ENCODE measurements around the gene ZDHHC24. TPM values are rescaled to one million over a fixed set of nuclear protein-coding genes. Genes with fewer than 3 reads are reported as not detected.

ZDHHC24 gene
- total and polyA plus RNA-seq, 7 experiments from 2014 or later: 7.8 to 24.5 (median 17.9) TPM

- H3K9me3 ChIP-seq (ENCODE audit: control insufficient read depth in 2 of 3, low read length in 3 of 3): no peaks in the 10 kb centered on the region
Measured at GRCh38 chr11:66548774-66549630, 3.2 kb upstream of the ZDHHC24 start.

DNA sequence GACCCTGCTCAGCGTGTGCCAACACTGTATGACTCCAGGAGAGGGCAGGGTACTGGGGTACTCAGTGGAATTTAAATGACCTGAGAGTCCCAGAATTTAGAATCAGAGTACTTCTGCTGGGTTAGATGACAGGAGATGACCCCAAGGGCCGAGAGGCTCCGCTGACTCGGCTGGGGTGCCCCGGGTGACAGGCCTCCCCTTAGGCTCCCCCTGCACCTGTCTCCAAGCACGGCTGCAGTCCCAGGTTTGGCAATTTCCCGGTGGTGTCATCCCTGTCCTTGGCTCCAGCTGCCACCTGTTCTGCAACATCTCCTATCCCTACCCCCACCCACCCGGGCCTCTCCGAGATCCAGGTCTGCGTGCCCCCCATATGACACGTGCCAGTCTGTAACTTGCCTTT is 2.2 kb upstream of the ZDHHC24 start:
- peaks cover 10 to 30% (median 21%) of the 10 kb centered on the region in 7 donors for H3K4me1 Mint-ChIP-seq
- CTCF ChIA-PET: no interaction called here
- intact Hi-C loops (cut with micrococcal nuclease): loop anchor here in 1 of 2 donors (5.0 kb wide), 1 partner anchor 194 kb away; a partner anchor contains a TSS

More at GRCh38 chr11:66548774-66549630, 3.2 kb upstream of the ZDHHC24 start:
- ChIA-PET POLR2A (interaction anchor here (0.6 to 1.0 kb wide), 2 partner anchors 19 to 192 kb away, joined by 3 read pairs; partner anchors contain the start of gene CTSF), CTCF (no interaction called here)
- H3K36me3 ChIP-seq (ENCODE audit: control insufficient read depth in 2 of 3, insufficient read depth in 3 of 3, low read length in 3 of 3): peaks cover 0 to 6% (median 0%) of the 10 kb centered on the region in 3 experiments
- peaks cover 12 to 13% of the 10 kb centered on the region in 2 donors for H3K4me1 ChIP-seq (ENCODE audit: control insufficient read depth in 2 of 2, insufficient read depth in 2 of 2, low read length in 2 of 2)
- H3K27ac ChIP-seq (ENCODE audit: low read depth, low read length): no peak overlapping the region
- intact Hi-C loops (cut with micrococcal nuclease): loop anchor here in 1 of 2 donors (5.0 kb wide), 1 partner anchor 193 kb away; a partner anchor contains a TSS
- DNase-seq: no peak
- Mint-ChIP-seq H3K9me3 (peaks cover 0 to 1% (median 0%) of the 10 kb centered on the region in 11 donors), H3K27ac (peak overlapping the region in 2 of 9 donors; percentile 21 to 25), H3K27me3 (peaks cover 0 to 16% (median 0%) of the 10 kb centered on the region in 5 donors), H3K4me3 (peak overlapping the region in 5 of 10 donors; percentile 26 to 76 (median 44)), H3K36me3 (no peaks in the 10 kb centered on the region), H3K4me1 (peaks cover 8 to 21% (median 12%) of the 10 kb centered on the region in 7 donors)
- ATAC-seq: no peak
- no peak overlapping the region for H3K4me3 ChIP-seq (ENCODE audit: low read length)
- H3K27me3 ChIP-seq (ENCODE audit: control insufficient read depth in 2 of 2, insufficient read depth in 2 of 2, low read length in 2 of 2): no peaks in the 10 kb centered on the region

DNA sequence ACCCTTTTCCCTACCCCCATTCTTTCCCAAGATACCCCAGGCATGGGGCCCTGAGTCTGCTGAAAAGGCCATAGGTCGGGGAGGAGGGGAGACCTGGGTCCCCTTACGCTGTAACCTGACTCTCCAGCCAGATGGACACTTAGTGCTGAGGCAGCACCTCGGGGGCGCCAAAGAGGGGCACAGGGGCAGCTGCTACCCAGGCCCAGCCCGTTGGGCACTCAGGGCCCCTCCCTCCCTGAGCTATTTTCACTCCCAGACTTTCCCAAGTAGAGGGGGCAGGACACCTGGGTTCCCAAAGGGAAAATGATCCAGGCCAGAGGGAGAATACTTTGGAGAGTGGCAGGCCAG is 1.8 kb upstream of the ZDHHC24 start:
- ChIA-PET POLR2A (interaction anchor here (0.6 to 2.3 kb wide), 2 partner anchors 62 to 69 kb away, joined by 3 to 11 read pairs; partner anchors contain the start of gene RBM14), CTCF (interaction anchor here (0.5 kb wide), 1 partner anchor 91 kb away, joined by 3 read pairs; no protein-coding TSS in a partner anchor)
- peaks cover 10 to 34% (median 24%) of the 10 kb centered on the region in 7 donors for H3K4me1 Mint-ChIP-seq
- intact Hi-C loops (cut with micrococcal nuclease): loop anchor here (2.0 to 5.0 kb wide), 5 partner anchors 21 to 197 kb away; partner anchors contain the start of genes BBS1 (in 1 of the 2), CTSF (in 1 of the 2) and RBM14 (in 1 of the 2)
- Histone ChIP-seq H3K9me3 (ENCODE audit: control insufficient read depth in 2 of 3, low read length in 3 of 3) (no peaks in the 10 kb centered on the region), H3K27ac (ENCODE audit: low read depth, low read length) (no peak overlapping the region), H3K4me3 (ENCODE audit: low read length) (no peak overlapping the region), H3K4me1 (ENCODE audit: control insufficient read depth in 2 of 2, insufficient read depth in 2 of 2, low read length in 2 of 2) (peaks cover 19 to 21% of the 10 kb centered on the region in 2 donors), H3K36me3 (ENCODE audit: control insufficient read depth in 2 of 3, insufficient read depth in 3 of 3, low read length in 3 of 3) (peaks cover 0 to 9% (median 4%) of the 10 kb centered on the region in 3 experiments), H3K27me3 (ENCODE audit: control insufficient read depth in 2 of 2, insufficient read depth in 2 of 2, low read length in 2 of 2) (no peaks in the 10 kb centered on the region)
- H3K9me3 Mint-ChIP-seq: peaks cover 0 to 1% (median 0%) of the 10 kb centered on the region in 11 donors
- peaks cover 0 to 16% (median 0%) of the 10 kb centered on the region in 5 donors for H3K27me3 Mint-ChIP-seq
- ATAC-seq (no peak), DNase-seq (no peak)
- H3K4me3 Mint-ChIP-seq: peak overlapping the region in 3 of 10 donors; percentile 17 to 84 (median 51)
- no peak overlapping the region for H3K27ac Mint-ChIP-seq
- H3K36me3 Mint-ChIP-seq: peaks cover 0 to under 1% (median 0%) of the 10 kb centered on the region in 5 donors

More for the DNA sequence above, 2.2 kb upstream of the ZDHHC24 start:
- DNase-seq: no peak
- ATAC-seq: no peak
- Mint-ChIP-seq H3K27ac (no peak overlapping the region), H3K27me3 (peaks cover 0 to 16% (median 0%) of the 10 kb centered on the region in 5 donors), H3K4me3 (peak overlapping the region in 5 of 10 donors; percentile 4 to 76 (median 21)), H3K9me3 (peaks cover 0 to 1% (median 0%) of the 10 kb centered on the region in 11 donors), H3K36me3 (no peaks in the 10 kb centered on the region)
- POLR2A ChIA-PET: interaction anchor here (0.6 to 1.0 kb wide), 2 partner anchors 20 to 61 kb away, joined by 3 read pairs; partner anchors contain the start of gene CTSF
- Histone ChIP-seq H3K4me3 (ENCODE audit: low read length) (no peak overlapping the region), H3K36me3 (ENCODE audit: control insufficient read depth in 2 of 3, insufficient read depth in 3 of 3, low read length in 3 of 3) (peaks cover 0 to 6% (median 0%) of the 10 kb centered on the region in 3 experiments), H3K9me3 (ENCODE audit: control insufficient read depth in 2 of 3, low read length in 3 of 3) (no peaks in the 10 kb centered on the region), H3K27ac (ENCODE audit: low read depth, low read length) (no peak overlapping the region), H3K27me3 (ENCODE audit: control insufficient read depth in 2 of 2, insufficient read depth in 2 of 2, low read length in 2 of 2) (no peaks in the 10 kb centered on the region), H3K4me1 (ENCODE audit: control insufficient read depth in 2 of 2, insufficient read depth in 2 of 2, low read length in 2 of 2) (peaks cover 19 to 21% of the 10 kb centered on the region in 2 donors)

GRCh38 chr11:66546966-66547661 is 1.3 kb upstream of the ZDHHC24 start:
- DNase-seq: no peak
- Histone ChIP-seq H3K9me3 (ENCODE audit: control insufficient read depth in 2 of 3, low read length in 3 of 3) (no peaks in the 10 kb centered on the region), H3K27ac (ENCODE audit: low read depth, low read length) (no peak overlapping the region), H3K27me3 (ENCODE audit: control insufficient read depth in 2 of 2, insufficient read depth in 2 of 2, low read length in 2 of 2) (no peaks in the 10 kb centered on the region), H3K36me3 (ENCODE audit: control insufficient read depth in 2 of 3, insufficient read depth in 3 of 3, low read length in 3 of 3) (peaks cover 0 to 14% (median 9%) of the 10 kb centered on the region in 3 experiments), H3K4me1 (ENCODE audit: control insufficient read depth in 2 of 2, insufficient read depth in 2 of 2, low read length in 2 of 2) (peaks cover 19 to 21% of the 10 kb centered on the region in 2 donors), H3K4me3 (ENCODE audit: low read length) (no peak overlapping the region)
- Mint-ChIP-seq H3K4me3 (peak overlapping the region; percentile 79 to 90 (median 86)), H3K4me1 (peaks cover 13 to 39% (median 29%) of the 10 kb centered on the region in 7 donors), H3K27me3 (peaks cover 0 to 16% (median 0%) of the 10 kb centered on the region in 5 donors), H3K9me3 (peaks cover 0 to 1% (median 0%) of the 10 kb centered on the region in 11 donors), H3K27ac (peak overlapping the region in 2 of 9 donors; percentile 9 to 86), H3K36me3 (peaks cover 0 to 6% (median 3%) of the 10 kb centered on the region in 5 donors)
- ChIA-PET CTCF (interaction anchor here (0.5 to 0.6 kb wide), 2 partner anchors 92 to 134 kb away, joined by 3 read pairs; no protein-coding TSS in a partner anchor), POLR2A (interaction anchor here (0.5 to 2.8 kb wide), 4 partner anchors 18 to 400 kb away, joined by 3 to 11 read pairs (median 7); partner anchors contain the start of genes RBM14 and RBM4B)
- intact Hi-C loops (cut with micrococcal nuclease): loop anchor here (1.0 to 5.0 kb wide), 11 partner anchors 22 to 198 kb away; partner anchors contain the start of genes BBS1 (in 2 of the 2), DPP3 (in 2 of the 2), RBM14 (in 2 of the 2) and RBM4B (in 2 of the 2)
- ATAC-seq: no peak

DNA sequence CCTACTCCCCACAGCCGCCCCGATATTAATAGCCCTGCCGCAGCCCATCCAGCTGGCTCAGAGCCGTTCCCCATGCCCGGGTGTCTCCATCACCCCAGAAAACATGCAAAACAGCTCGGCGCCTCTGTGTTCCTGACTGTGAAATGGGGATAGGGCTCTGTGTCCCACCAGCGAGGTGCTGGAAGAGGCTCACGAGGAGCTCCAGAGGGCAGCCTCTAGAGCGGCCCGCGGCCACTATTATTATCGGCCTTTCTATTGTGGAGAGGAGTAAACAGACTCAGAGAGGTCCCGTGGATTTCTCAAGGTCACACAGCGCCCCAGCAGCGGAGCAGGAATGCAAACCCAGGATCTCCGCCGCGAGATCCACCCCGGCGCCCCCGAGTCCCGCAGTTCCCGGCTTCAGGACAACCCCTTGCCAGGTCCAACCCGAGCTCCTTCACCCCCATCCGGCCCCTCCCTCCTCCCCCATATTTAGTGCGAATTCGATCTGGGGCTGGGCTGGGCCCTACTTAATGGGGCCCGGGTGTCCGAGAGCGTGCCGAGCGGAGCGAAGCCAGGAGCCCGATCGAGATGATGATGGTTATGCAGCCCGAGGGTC is 619 bp upstream of the ZDHHC24 start, which contains the start of gene ACTN3:
Gene ACTN3 (plus strand): TSS at position 536 of the 598 bp plus-strand sequence. CDS start 35 bp downstream, at position 571.
- ATAC-seq (no peak), DNase-seq (no peak)

More for the DNA sequence above, 619 bp upstream of the ZDHHC24 start, which contains the start of gene ACTN3:
- ChIA-PET CTCF (interaction anchor here (0.6 kb wide), 1 partner anchor 135 kb away, joined by 3 read pairs; no protein-coding TSS in a partner anchor), POLR2A (interaction anchor here (0.5 to 3.1 kb wide), 12 partner anchors 10 to 401 kb away, joined by 3 to 18 read pairs (median 5); partner anchors contain the start of genes CTSF, MRPL11, PELI3 and RBM14)
- peaks cover 19 to 21% of the 10 kb centered on the region in 2 donors for H3K4me1 ChIP-seq (ENCODE audit: control insufficient read depth in 2 of 2, insufficient read depth in 2 of 2, low read length in 2 of 2)
- H3K27me3 Mint-ChIP-seq: peaks cover 0 to 16% (median 0%) of the 10 kb centered on the region in 5 donors
- H3K27me3 ChIP-seq (ENCODE audit: control insufficient read depth in 2 of 2, insufficient read depth in 2 of 2, low read length in 2 of 2): no peaks in the 10 kb centered on the region
- intact Hi-C loops (cut with micrococcal nuclease): loop anchor here (1.0 to 5.0 kb wide), 11 partner anchors 22 to 198 kb away; partner anchors contain the start of genes BBS1 (in 2 of the 2), DPP3 (in 2 of the 2), RBM14 (in 2 of the 2) and RBM4B (in 2 of the 2)
- H3K4me3 Mint-ChIP-seq: peak within 1 kb of the TSS; percentile 79 to 90 (median 86)
- peaks cover 13 to 46% (median 33%) of the 10 kb centered on the region in 7 donors for H3K4me1 Mint-ChIP-seq
- H3K27ac ChIP-seq (ENCODE audit: low read depth, low read length): peak within 1 kb of the TSS; percentile 90
- H3K36me3 ChIP-seq (ENCODE audit: control insufficient read depth in 2 of 3, insufficient read depth in 3 of 3, low read length in 3 of 3): peaks cover 0 to 20% (median 9%) of the 10 kb centered on the region in 3 experiments
- no peaks in the 10 kb centered on the region for H3K9me3 ChIP-seq (ENCODE audit: control insufficient read depth in 2 of 3, low read length in 3 of 3)
- peak within 1 kb of the TSS; percentile 78 for H3K4me3 ChIP-seq (ENCODE audit: low read length)
- H3K36me3 Mint-ChIP-seq: peaks cover 0 to 10% (median 3%) of the 10 kb centered on the region in 5 donors
- peak within 1 kb of the TSS; percentile 20 to 91 (median 86) for H3K27ac Mint-ChIP-seq
- H3K9me3 Mint-ChIP-seq: peaks cover 0 to 1% (median 0%) of the 10 kb centered on the region in 11 donors
